Left lung (tissue), 10 donors: ENCODE results near the gene CFD. TPM values are rescaled to one million over a fixed set of nuclear protein-coding genes. Genes with fewer than 3 reads are reported as not detected.

Experiments used
- ATAC-seq: fragments of 200-7000 bp; cut with Tn5 transposase; one replicate; pipeline ENCODE4 v1.9.1; 2020; ENCODE audit warnings: moderate library complexity
- DNase-seq, 4 donors: peaks; one replicate each; pipeline ENCODE4 v3.0.0-alpha.2; 2013 to 2020
- H3K27ac ChIP-seq, 2 donors: fragments of 200-600 bp; sonication (generic) in 1 of 2; one replicate each; pipeline versions ENCODE4 v1.5.0 to v1.8.0; 2020 to 2021
- H3K27me3 ChIP-seq, 2 donors: fragments of 200-600 bp; sonication (generic) in 1 of 2; one replicate each; pipeline versions ENCODE4 v1.5.0 to v1.8.0; 2020 to 2021
- H3K36me3 ChIP-seq, 2 donors: fragments of 200-600 bp; sonication (generic) in 1 of 2; one replicate each; pipeline versions ENCODE4 v1.5.0 to v1.8.0; 2020 to 2021
- H3K4me1 ChIP-seq, 2 donors: fragments of 200-600 bp; one replicate each; pipeline ENCODE4 v1.8.0; 2021
- H3K4me3 ChIP-seq, 2 donors: fragments of 200-600 bp; sonication (generic) in 1 of 2; one replicate each; pipeline versions ENCODE4 v1.5.0 to v1.8.0; 2020 to 2021; ENCODE audit warnings: mild to moderate bottlenecking in 1 of 2
- H3K9me3 ChIP-seq, 2 donors: fragments of 200-600 bp; sonication (generic) in 1 of 2; one replicate each; pipeline versions ENCODE4 v1.5.0 to v1.8.0; 2020 to 2021
- CTCF ChIP-seq, 2 donors: fragments of 200-600 bp; sonication (generic) in 1 of 2; IDR thresholded peaks; one replicate each; pipeline versions ENCODE4 v1.5.0 to v1.8.0; 2021; ENCODE audit warnings: antibody characterized with exemption in 2 of 2
- intact Hi-C, 2 donors: fragments of 100-400 bp; cut with DNase I; formaldehyde crosslinking; loops; one replicate each; pipeline versions ENCODE4 v1.11.2 to v1.14.2; 2022
- polyA plus RNA-seq, 6 donors: library from polyadenylated mRNA; unstranded; fragments of 120-200 nt; gene quantifications; one replicate each; pipeline ENCODE4 v1.2.1, GENCODE V29; 2013; ENCODE audit not compliant: insufficient read length in 6 of 6
- total RNA-seq, 2 donors: library from RNA; stranded (reverse); fragmentation: NEBNext Ultra II Directional; extraction: Animal tissue kit (Norgen Biotek cat#: 25700); gene quantifications; one replicate each; pipeline ENCODE4 v1.2.1, GENCODE V29; 2021
- donor health status: DM: no; HTN: yes; CAD: no.
- donor health status: DM: no; HTN: no; CAD: no.

The CFD gene
- total and polyA plus RNA-seq, 8 donors = 4.9 to 85.3 (median 10.5) TPM

- no peak overlapping the region for H3K4me3 ChIP-seq
- ATAC-seq (peak; percentile 63), DNase-seq (peak in 3 of 4 donors; percentile 80 to 91 (median 83))
- H3K9me3 ChIP-seq = no peaks in the 10 kb centered on the region
- H3K4me1 ChIP-seq = peaks cover 0 to 25% of the 10 kb centered on the region in 2 donors
- peak overlapping the region; percentile 37 to 78 for H3K27ac ChIP-seq
- intact Hi-C loops = no loop called here
- H3K27me3 ChIP-seq = no peaks in the 10 kb centered on the region
- no peak for TF ChIP-seq CTCF (IDR thresholded peaks at IDR 0.05)
- peaks cover 0 to 55% of the 10 kb centered on the region in 2 donors for H3K36me3 ChIP-seq
Measured at GRCh38 chr19:869245-870177, 10.0 kb downstream of the CFD start.

- DNase-seq = no peak
- no peaks in the 10 kb centered on the region for H3K9me3 ChIP-seq
- ATAC-seq = no peak
- no peak for TF ChIP-seq CTCF (IDR thresholded peaks at IDR 0.05)
- H3K27me3 ChIP-seq = no peaks in the 10 kb centered on the region
- H3K4me3 ChIP-seq = no peak overlapping the region
- intact Hi-C loops = no loop called here
- H3K4me1 ChIP-seq = peaks cover 0 to 25% of the 10 kb centered on the region in 2 donors
- peak overlapping the region in 1 of 2 donors; percentile 78 for H3K27ac ChIP-seq
- peaks cover 0 to 63% of the 10 kb centered on the region in 2 donors for H3K36me3 ChIP-seq
Measured at GRCh38 chr19:870314-870713, 10.8 kb downstream of the CFD start.

GRCh38 chr19:870963-871401 is 11.5 kb downstream of the CFD start:
- Histone ChIP-seq H3K4me1 (peaks cover 0 to 25% of the 10 kb centered on the region in 2 donors), H3K4me3 (no peak overlapping the region), H3K27me3 (no peaks in the 10 kb centered on the region), H3K9me3 (no peaks in the 10 kb centered on the region), H3K36me3 (peaks cover 0 to 69% of the 10 kb centered on the region in 2 donors), H3K27ac (peak overlapping the region in 1 of 2 donors; percentile 3)
- TF ChIP-seq CTCF (IDR thresholded peaks at IDR 0.05) = no peak
- intact Hi-C loops = no loop called here
- ATAC-seq (no peak), DNase-seq (peak in 2 of 4 donors; percentile 67 to 82)

- Histone ChIP-seq H3K4me3 (no peak overlapping the region), H3K27me3 (no peaks in the 10 kb centered on the region), H3K27ac (peak overlapping the region; percentile 3 to 61), H3K36me3 (peaks cover 0 to 76% of the 10 kb centered on the region in 2 donors), H3K9me3 (no peaks in the 10 kb centered on the region), H3K4me1 (peaks cover 0 to 25% of the 10 kb centered on the region in 2 donors)
- no peak for DNase-seq
- ATAC-seq = no peak
- intact Hi-C loops = no loop called here
- TF ChIP-seq CTCF (IDR thresholded peaks at IDR 0.05) = no peak
Measured at GRCh38 chr19:871446-872265, 12.2 kb downstream of the CFD start.
